Astrocyte (in vitro differentiated cells and primary cell): Measurements from ENCODE around the gene RPUSD4. TPM values are rescaled to one million over a fixed set of nuclear protein-coding genes. Genes with fewer than 3 reads are reported as not detected.

Experiments
- DNase-seq: peaks from one replicate; pipeline ENCODE4 v3.0.0-alpha.2; 2010; ENCODE audit warnings: low read depth
- FAIRE-seq: peaks from 2 replicates; lab custom pipeline; 2011; peaks lifted over from hg19 to GRCh38; lab: Jason Lieb, UNC
- H2AFZ ChIP-seq: 2 replicates; pipeline ENCODE4 v1.6.0; 2012; ENCODE audit warnings: low read depth, low read length, inconsistent platforms
- H3K27ac ChIP-seq: 2 replicates; pipeline ENCODE4 v1.5.1; 2011; ENCODE audit warnings: low read depth, low read length, inconsistent platforms
- H3K27me3 ChIP-seq: 2 replicates; pipeline ENCODE4 v1.6.0; 2011; ENCODE audit warnings: low read length, inconsistent platforms; ENCODE audit not compliant: insufficient read depth
- H3K36me3 ChIP-seq: 2 replicates; pipeline ENCODE4 v1.5.1; 2011; ENCODE audit warnings: low read length, inconsistent platforms; ENCODE audit not compliant: insufficient read depth
- H3K4me1 ChIP-seq: 2 replicates; pipeline ENCODE4 v1.5.1; 2011; ENCODE audit warnings: low read length, inconsistent platforms; ENCODE audit not compliant: insufficient read depth
- H3K4me2 ChIP-seq: 2 replicates; pipeline ENCODE4 v1.6.0; 2012; ENCODE audit warnings: low read length, inconsistent platforms
- H3K4me3 ChIP-seq: 2 replicates; pipeline ENCODE4 v1.5.1; 2011; ENCODE audit warnings: low read depth, mild to moderate bottlenecking, low read length, inconsistent platforms; ENCODE audit not compliant: insufficient read depth
- H3K79me2 ChIP-seq: 2 replicates; pipeline ENCODE4 v1.6.0; 2012; ENCODE audit warnings: mild to moderate bottlenecking, low read length, inconsistent platforms; ENCODE audit not compliant: insufficient read depth
- H3K9ac ChIP-seq: 2 replicates; pipeline ENCODE4 v1.6.0; 2012; ENCODE audit warnings: mild to moderate bottlenecking, low read length, inconsistent platforms
- H3K9me3 ChIP-seq: 2 replicates; pipeline ENCODE4 v1.5.1; 2012; ENCODE audit warnings: low read depth, mild to moderate bottlenecking, low read length, inconsistent platforms; ENCODE audit not compliant: insufficient read depth
- H4K20me1 ChIP-seq: 2 replicates; pipeline ENCODE4 v1.6.0; 2012; ENCODE audit warnings: low read length, inconsistent platforms; ENCODE audit not compliant: insufficient read depth
- H3K27ac Mint-ChIP-seq: one replicate; pipeline ENCODE4 v1.8.0; 2021; ENCODE audit warnings: mild to moderate bottlenecking, mixed read lengths; ENCODE audit not compliant: unreplicated experiment
- H3K27me3 Mint-ChIP-seq: one replicate; pipeline ENCODE4 v1.8.0; 2021; ENCODE audit warnings: low read depth, mixed read lengths; ENCODE audit not compliant: unreplicated experiment
- H3K36me3 Mint-ChIP-seq: one replicate; pipeline ENCODE4 v1.8.0; 2021; ENCODE audit warnings: low read depth, mixed read lengths; ENCODE audit not compliant: unreplicated experiment
- H3K4me1 Mint-ChIP-seq: one replicate; pipeline ENCODE4 v1.8.0; 2021; ENCODE audit warnings: low read depth, mixed read lengths; ENCODE audit not compliant: unreplicated experiment
- H3K4me3 Mint-ChIP-seq: one replicate; pipeline ENCODE4 v1.8.0; 2021; ENCODE audit warnings: mild to moderate bottlenecking, moderate library complexity, mixed read lengths; ENCODE audit not compliant: unreplicated experiment
- H3K9me3 Mint-ChIP-seq: one replicate; pipeline ENCODE4 v1.8.0; 2021; ENCODE audit warnings: mild to moderate bottlenecking, mixed read lengths; ENCODE audit not compliant: unreplicated experiment
- EZH2 ChIP-seq: IDR thresholded peaks from 2 replicates; pipeline ENCODE4 v1.6.1; 2012; ENCODE audit warnings: mild to moderate bottlenecking, low read length, inconsistent platforms; ENCODE audit not compliant: insufficient read depth
- total RNA-seq: library from RNA; stranded (reverse); gene quantifications from 2 replicates; pipeline ENCODE4 v1.2.1, GENCODE V29; 2021
- TF ChIP-seq, protein P1 (sequence below): IDR thresholded peaks from 2 replicates; pipeline ENCODE4 v1.5.1; 2011; ENCODE audit warnings: low read depth, mild to moderate bottlenecking, inconsistent platforms, low read length, moderate library complexity; ENCODE audit not compliant: insufficient read depth

Gene RPUSD4
- total RNA-seq, 1 donor from 2014 or later: 21.6 TPM

DNA sequence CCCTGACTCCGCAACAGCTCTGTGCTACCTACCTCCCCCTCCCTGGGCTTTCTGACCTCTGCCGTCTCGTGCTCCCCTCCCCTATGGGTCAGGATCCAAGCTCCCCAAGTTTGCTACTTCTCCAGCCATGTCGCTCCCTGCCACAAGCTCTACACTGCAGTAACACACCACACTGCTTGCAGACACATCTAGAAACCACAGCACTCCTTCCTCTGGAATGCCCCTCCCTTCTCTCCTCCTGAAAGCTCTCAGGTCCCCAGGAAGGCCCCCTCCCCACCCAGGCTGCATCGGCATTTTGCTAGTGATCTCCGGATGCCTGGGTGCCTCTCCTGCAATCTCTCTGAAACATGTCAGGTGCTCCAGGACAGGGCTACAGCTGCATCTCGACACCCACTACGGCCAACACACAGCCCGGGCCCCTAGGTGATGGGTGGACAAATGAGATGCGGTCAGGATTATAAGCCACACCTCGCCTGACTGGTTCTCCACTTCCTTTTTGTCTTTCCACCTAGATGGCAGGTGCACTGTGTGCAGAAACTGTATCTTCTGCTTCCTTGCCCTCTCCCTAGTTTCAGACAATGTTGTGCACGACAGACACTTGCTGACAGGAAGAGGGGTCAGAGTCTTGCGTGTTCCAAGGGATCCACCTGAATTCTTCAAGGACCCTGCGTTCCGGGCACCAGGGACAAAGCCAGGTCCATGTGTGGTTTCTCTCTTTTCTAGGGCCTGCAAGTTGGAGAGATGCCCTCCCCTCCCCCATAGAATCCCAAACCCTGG lies 22.9 kb downstream of the RPUSD4 start:
- Histone ChIP-seq H3K27me3 (no peaks in the 10 kb centered on the region), H3K27ac (no peak overlapping the region), H3K4me3 (no peak overlapping the region), H3K4me2 (no peak overlapping the region), H4K20me1 (peaks cover 5% of the 10 kb centered on the region), H3K9me3 (no peaks in the 10 kb centered on the region), H3K9ac (no peak overlapping the region), H2AFZ (no peak overlapping the region), H3K36me3 (no peaks in the 10 kb centered on the region), H3K4me1 (no peaks in the 10 kb centered on the region), H3K79me2 (no peaks in the 10 kb centered on the region)
- Mint-ChIP-seq H3K27ac (no peak overlapping the region), H3K4me1 (peaks cover 4% of the 10 kb centered on the region), H3K36me3 (peaks cover 7% of the 10 kb centered on the region), H3K27me3 (peaks cover 2% of the 10 kb centered on the region), H3K9me3 (no peaks in the 10 kb centered on the region), H3K4me3 (no peak overlapping the region)
- FAIRE-seq: no peak
- TF ChIP-seq, protein P1, sequence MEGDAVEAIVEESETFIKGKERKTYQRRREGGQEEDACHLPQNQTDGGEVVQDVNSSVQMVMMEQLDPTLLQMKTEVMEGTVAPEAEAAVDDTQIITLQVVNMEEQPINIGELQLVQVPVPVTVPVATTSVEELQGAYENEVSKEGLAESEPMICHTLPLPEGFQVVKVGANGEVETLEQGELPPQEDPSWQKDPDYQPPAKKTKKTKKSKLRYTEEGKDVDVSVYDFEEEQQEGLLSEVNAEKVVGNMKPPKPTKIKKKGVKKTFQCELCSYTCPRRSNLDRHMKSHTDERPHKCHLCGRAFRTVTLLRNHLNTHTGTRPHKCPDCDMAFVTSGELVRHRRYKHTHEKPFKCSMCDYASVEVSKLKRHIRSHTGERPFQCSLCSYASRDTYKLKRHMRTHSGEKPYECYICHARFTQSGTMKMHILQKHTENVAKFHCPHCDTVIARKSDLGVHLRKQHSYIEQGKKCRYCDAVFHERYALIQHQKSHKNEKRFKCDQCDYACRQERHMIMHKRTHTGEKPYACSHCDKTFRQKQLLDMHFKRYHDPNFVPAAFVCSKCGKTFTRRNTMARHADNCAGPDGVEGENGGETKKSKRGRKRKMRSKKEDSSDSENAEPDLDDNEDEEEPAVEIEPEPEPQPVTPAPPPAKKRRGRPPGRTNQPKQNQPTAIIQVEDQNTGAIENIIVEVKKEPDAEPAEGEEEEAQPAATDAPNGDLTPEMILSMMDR: no peak
- no peak for TF ChIP-seq EZH2
- DNase-seq: no peak

DNA sequence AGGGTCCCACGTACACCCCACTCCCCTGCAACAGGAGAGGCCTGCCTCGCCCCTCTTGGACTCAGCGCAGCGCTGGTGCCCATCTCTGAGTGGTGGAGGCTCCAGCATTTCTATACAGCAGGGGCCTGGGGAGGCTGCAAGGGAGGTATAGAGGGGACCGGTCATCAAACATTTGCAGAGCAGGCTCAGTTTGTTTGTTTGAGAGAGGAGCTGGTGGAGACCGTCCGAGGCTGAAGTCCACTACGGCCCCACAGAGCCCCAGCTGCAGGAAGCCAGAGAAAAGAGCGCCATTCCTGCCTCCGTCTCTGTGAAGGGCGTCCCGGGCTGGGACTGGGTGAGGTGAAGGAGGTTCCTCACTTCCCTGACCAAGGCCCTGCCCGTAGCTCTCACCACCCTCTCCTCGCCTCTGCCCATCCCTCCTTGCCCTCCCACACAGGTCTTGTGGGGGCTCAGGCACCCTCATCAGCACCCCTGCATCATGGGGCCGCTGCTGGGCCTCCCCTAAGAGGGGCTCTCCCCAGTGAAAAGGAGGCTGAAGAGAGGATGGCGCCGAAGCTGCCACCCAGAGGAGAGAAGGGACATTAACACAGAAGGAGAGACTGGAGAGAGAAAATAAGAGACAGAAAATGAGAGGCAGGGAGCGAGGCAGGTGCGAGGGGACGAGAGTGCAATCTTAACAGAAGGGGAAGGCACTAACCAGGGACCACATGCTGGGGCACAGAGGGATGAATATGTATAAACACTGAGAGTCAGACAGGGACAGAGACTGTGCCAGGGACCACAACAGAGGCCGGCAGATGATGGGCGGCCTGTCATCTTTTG lies 24.5 kb downstream of the RPUSD4 start:
- Mint-ChIP-seq H3K9me3 (no peaks in the 10 kb centered on the region), H3K36me3 (peaks cover 7% of the 10 kb centered on the region), H3K27ac (no peak overlapping the region), H3K4me3 (peak overlapping the region; percentile 24), H3K27me3 (peaks cover 2% of the 10 kb centered on the region), H3K4me1 (peaks cover 4% of the 10 kb centered on the region)
- TF ChIP-seq, protein P1: no peak
- no peak for TF ChIP-seq EZH2
- Histone ChIP-seq H3K4me1 (no peaks in the 10 kb centered on the region), H3K9me3 (no peaks in the 10 kb centered on the region), H3K9ac (no peak overlapping the region), H4K20me1 (no peaks in the 10 kb centered on the region), H3K27ac (no peak overlapping the region), H3K4me3 (no peak overlapping the region), H3K36me3 (no peaks in the 10 kb centered on the region), H2AFZ (no peak overlapping the region), H3K27me3 (no peaks in the 10 kb centered on the region), H3K79me2 (no peaks in the 10 kb centered on the region), H3K4me2 (no peak overlapping the region)
- no peak for FAIRE-seq
- no peak for DNase-seq
